AG09319 (cell line): Measurements from ENCODE around the gene EPHB1.

Source experiments
- DNase-seq: peaks from one replicate; pipeline ENCODE4 v3.0.0-alpha.2; 2010; ENCODE audit warnings: low read depth; ENCODE audit errors: extremely low read depth
- CTCF ChIP-seq: IDR thresholded peaks from 2 replicates; pipeline ENCODE4 v1.5.1; 2011; ENCODE audit warnings: low read depth, mild to moderate bottlenecking, inconsistent platforms, low read length, moderate library complexity

EPHB1 gene

GRCh38 chr3:134854254-134854653, 59.2 kb downstream of the EPHB1 start:
- TF ChIP-seq CTCF, result no peak
- DNase-seq, result no peak

DNA sequence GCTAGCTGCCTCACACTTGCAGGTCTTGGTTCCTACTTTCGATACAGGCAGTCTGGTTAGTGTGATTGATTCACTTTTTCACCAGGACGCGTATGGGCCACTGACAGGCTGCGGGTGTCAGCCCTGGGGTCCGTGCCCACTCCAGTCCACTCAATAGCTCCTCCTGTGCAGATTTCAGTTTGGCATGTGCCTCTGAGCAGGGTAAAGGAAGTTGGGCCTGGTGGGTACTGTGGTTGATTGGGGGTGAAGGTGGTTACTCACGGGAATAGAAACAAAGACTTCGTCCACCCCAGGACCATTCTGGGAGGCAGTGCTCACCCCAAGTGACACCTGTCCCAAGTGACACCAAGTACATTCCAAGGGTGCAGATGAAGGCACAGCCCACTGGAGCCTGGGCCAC, 62.3 kb downstream of the EPHB1 start:
- TF ChIP-seq CTCF, result no peak
- DNase-seq, result no peak

GRCh38 chr3:134857776-134858362, 62.8 kb downstream of the EPHB1 start:
- no peak for TF ChIP-seq CTCF

GRCh38 chr3:134858441-134859035, 63.5 kb downstream of the EPHB1 start:
- DNase-seq, result no peak
- TF ChIP-seq CTCF, result no peak

More at GRCh38 chr3:134857776-134858362, 62.8 kb downstream of the EPHB1 start:
- DNase-seq, result no peak

DNA sequence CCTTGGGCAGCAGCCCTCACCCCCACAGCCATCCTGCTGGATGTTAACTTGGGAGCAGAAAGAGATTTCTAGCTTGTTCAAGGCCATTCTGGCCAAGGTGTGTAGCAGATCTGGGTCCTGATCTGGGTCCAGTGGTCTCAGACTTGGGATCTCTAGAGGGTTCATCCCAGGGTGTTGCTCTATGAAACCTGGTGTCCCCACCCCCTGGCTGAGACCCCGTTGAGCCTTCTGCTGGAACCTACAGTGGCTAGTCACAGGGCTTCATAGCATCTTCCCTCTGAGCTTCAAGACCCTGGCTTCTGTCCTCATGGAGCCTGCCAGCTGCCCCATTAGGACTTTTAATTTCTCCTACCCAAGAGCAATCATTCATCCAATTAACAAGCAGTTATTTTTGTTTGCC, 64.3 kb downstream of the EPHB1 start:
- DNase-seq, result no peak
- no peak for TF ChIP-seq CTCF

- TF ChIP-seq CTCF, result no peak
- no peak for DNase-seq
Observed at GRCh38 chr3:134860141-134860540, 65.1 kb downstream of the EPHB1 start.

DNA sequence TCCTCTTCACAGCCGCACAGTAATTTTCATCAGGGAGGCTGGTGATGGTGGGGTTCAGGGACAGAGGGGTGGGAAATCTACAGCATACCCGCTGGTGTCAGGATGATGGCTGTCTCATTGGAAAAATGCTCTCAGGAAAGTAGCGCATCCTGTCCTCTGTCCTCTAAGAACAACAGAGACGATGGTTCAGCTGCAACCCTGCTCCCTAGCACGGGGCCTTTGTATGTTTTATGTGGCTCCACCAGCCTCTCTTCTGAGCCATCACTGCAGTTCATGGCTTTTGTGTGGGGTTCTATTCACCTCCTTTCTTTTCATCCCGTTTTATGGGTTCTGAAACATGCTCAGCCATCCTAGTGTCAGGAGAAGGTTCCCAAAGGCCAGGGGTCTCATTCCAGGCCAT, 68.9 kb downstream of the EPHB1 start:
- no peak for TF ChIP-seq CTCF
- DNase-seq, result no peak
